GM12875 (cell line): Measurements from ENCODE around the gene VWA5A.

Experiments used
- H3K4me3 ChIP-seq: one replicate; pipeline ENCODE4 v1.5.1; 2011; ENCODE audit warnings: low read depth, low read length, control low read depth
- CTCF ChIP-seq: IDR thresholded peaks from 2 replicates; pipeline ENCODE4 v1.5.1; 2011; ENCODE audit warnings: low read depth, mild to moderate bottlenecking, control low read depth, inconsistent platforms, low read length, moderate library complexity, borderline replicate concordance; ENCODE audit not compliant: insufficient read depth

VWA5A gene

GRCh38 chr11:124093330-124093729 lies 21.9 kb upstream of the VWA5A start:
- TF ChIP-seq CTCF, result no peak
- H3K4me3 ChIP-seq, result no peak overlapping the region

- no peak overlapping the region for H3K4me3 ChIP-seq
- no peak for TF ChIP-seq CTCF
These were observed 20.5 kb upstream of the VWA5A start for GRCh38 chr11:124094731-124095130.

- TF ChIP-seq CTCF, result no peak
- no peak overlapping the region for H3K4me3 ChIP-seq
These were observed 18.9 kb upstream of the VWA5A start for GRCh38 chr11:124096364-124096763.

- no peak for TF ChIP-seq CTCF
- no peak overlapping the region for H3K4me3 ChIP-seq
These were observed 17.1 kb upstream of the VWA5A start for GRCh38 chr11:124098141-124098540.

GRCh38 chr11:124101737-124102136 lies 13.5 kb upstream of the VWA5A start:
- TF ChIP-seq CTCF, result no peak
- H3K4me3 ChIP-seq, result no peak overlapping the region

- H3K4me3 ChIP-seq, result no peak overlapping the region
- peak; percentile 28; the same call in 1 of the 2 replicates for TF ChIP-seq CTCF
These were observed 7.1 kb upstream of the VWA5A start for GRCh38 chr11:124108156-124108555.

- TF ChIP-seq CTCF, result no peak
These were observed 5.9 kb upstream of the VWA5A start for GRCh38 chr11:124109377-124109776.

More at GRCh38 chr11:124109377-124109776, 5.9 kb upstream of the VWA5A start:
- no peak overlapping the region for H3K4me3 ChIP-seq
